ENCODE measurements around the gene GTPBP2.

GRCh38 chr6:43613721-43614395, 15.2 kb downstream of the GTPBP2 start:
- TF ChIP-seq CTCF (IDR thresholded peaks at IDR 0.05; ENCODE audit: low read length) (no peak), EZH2 (IDR thresholded peaks at IDR 0.05; ENCODE audit: borderline replicate concordance, low read length) (no peak)

All from OCI-LY1 (cell line).